Fibroblast of mammary gland (primary cell): ENCODE measurements around the gene KDM3B.

Experiments used
- DNase-seq: peaks from one replicate; pipeline ENCODE4 v3.0.0-alpha.2; 2010; ENCODE audit warnings: low read depth
- H3K4me3 ChIP-seq: 2 replicates; pipeline ENCODE4 v1.5.1; 2011; ENCODE audit warnings: low read depth, mild to moderate bottlenecking, low read length, moderate library complexity; ENCODE audit not compliant: control insufficient read depth
- CTCF ChIP-seq: conservative IDR thresholded peaks from 2 replicates; pipeline ENCODE4 v1.5.1; 2011; ENCODE audit warnings: low read depth, low read length, inconsistent platforms; ENCODE audit not compliant: control insufficient read depth, insufficient read depth

KDM3B gene

GRCh38 chr5:138459311-138459933 is 106.9 kb downstream of the KDM3B start:
- DNase-seq: no peak
- no peak for TF ChIP-seq CTCF
- H3K4me3 ChIP-seq: no peak overlapping the region

GRCh38 chr5:138460032-138460693 is 107.7 kb downstream of the KDM3B start:
- no peak for TF ChIP-seq CTCF
- DNase-seq: no peak
- no peak overlapping the region for H3K4me3 ChIP-seq

GRCh38 chr5:138461343-138462125 is 109.0 kb downstream of the KDM3B start:
- DNase-seq: peak; percentile 91

GRCh38 chr5:138463419-138464007 is 111.0 kb downstream of the KDM3B start:
- H3K4me3 ChIP-seq: peak overlapping the region; percentile 74
- no peak for DNase-seq
- TF ChIP-seq CTCF: peak; percentile 19

More at GRCh38 chr5:138461343-138462125, 109.0 kb downstream of the KDM3B start:
- TF ChIP-seq CTCF: no peak
- H3K4me3 ChIP-seq: no peak overlapping the region

GRCh38 chr5:138464008-138464387 is 111.5 kb downstream of the KDM3B start:
- peak; percentile 55 for TF ChIP-seq CTCF
- H3K4me3 ChIP-seq: peak overlapping the region; percentile 74
- peak; percentile 93 for DNase-seq

- TF ChIP-seq CTCF: no peak
- peak overlapping the region; percentile 74 for H3K4me3 ChIP-seq
- DNase-seq: peak; percentile 98
Observed at GRCh38 chr5:138464388-138465260, 112.1 kb downstream of the KDM3B start.
